UCSD-AML1 (cell line): ENCODE measurements around the gene MRPL40.

ENCODE experiments used
- DNase-seq: peaks from one replicate; lab custom pipeline; 2025; ENCODE audit not compliant: unreplicated experiment; lab: John Stamatoyannopoulos, UW

Gene MRPL40

DNA sequence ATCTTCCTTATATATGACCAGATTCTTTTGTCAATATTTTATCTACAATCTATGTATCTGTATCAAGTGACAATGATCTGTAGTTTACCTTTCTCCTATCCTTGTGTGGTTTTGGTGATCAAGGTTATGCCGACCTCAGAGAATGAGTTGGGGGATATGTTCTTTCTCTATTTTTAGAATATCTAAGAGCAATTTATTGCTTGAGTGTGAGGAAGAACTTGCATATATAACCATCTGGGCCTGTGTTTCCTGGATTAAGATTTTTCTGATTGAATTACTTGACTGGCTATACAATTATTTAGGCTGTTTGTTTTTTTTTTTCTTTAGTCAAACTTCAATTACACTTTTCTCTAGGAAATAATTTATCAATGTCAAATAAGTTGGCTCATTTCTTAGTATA, 29.2 kb downstream of the MRPL40 start:
- DNase-seq = no peak

DNA sequence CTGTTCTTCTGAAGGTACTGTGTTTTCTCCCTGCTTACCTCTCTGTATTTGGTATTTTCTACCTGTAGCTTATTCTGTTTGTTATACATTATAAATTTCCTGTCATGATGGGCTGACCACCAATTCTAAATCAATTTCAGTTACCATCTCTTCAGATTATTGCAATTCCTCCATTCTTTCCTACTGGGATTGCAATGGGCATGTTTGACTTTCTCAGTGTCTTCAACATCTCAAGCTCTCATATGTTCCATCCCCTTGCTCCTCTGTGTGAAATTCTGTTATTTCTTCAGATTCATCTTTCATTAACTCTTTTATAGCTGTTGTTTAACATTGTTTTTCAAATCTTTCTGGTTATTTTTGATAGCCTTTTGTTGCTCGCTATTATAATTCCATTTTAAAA, 30.7 kb downstream of the MRPL40 start:
- no peak for DNase-seq

DNA sequence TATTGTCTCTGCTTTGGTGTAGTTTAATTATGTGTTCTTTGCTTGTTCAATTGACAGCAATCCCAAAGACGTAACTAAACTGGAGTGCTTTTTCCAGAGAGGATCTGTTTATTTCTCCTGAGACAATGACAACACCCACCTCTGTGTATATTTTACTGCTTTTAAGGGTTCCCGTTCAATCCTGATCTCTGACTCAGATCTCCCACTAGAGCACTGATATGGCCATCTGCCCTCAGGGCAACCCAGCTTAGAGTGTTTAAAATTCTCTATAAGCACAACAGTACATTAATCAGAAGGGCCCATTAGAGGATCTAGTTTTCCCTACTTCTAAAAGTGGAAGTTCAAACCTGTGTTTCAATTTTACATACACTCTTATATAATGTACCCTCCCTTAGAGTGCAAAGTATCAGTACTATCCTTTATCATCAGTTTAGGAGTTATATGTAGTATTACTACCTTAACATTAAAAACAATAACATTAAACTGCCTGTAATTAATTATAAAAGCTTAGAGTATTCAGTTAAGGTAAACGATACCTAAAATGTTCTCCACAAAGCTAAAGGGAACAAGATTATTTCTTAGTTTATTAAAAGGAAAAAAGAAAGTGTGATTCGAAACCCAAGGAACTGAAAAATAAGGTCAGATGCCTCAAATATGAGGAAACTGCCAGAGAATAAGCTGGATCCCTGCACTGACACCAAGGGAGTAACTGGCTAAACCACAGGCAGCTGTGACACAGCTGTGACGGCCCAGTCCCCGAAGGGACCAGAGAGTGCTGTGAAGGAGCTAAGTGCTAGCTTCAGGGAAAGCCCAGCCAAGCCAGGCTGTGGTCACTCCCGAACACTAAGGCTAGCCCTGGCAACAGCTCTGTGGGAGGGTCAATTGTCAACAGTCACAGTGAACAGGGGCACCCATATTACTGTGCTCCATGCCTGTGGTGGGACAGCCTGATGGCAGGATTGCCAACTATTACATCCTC, 31.4 kb downstream of the MRPL40 start:
- no peak for DNase-seq

- DNase-seq = no peak
Measured at GRCh38 chr22:19464546-19464945, 32.2 kb downstream of the MRPL40 start.

GRCh38 chr22:19464975-19465374, 32.6 kb downstream of the MRPL40 start:
- no peak for DNase-seq

- no peak for DNase-seq
Measured at GRCh38 chr22:19466126-19466716, 33.9 kb downstream of the MRPL40 start.

- no peak for DNase-seq
Measured at GRCh38 chr22:19466848-19467752, 34.8 kb downstream of the MRPL40 start.

DNA sequence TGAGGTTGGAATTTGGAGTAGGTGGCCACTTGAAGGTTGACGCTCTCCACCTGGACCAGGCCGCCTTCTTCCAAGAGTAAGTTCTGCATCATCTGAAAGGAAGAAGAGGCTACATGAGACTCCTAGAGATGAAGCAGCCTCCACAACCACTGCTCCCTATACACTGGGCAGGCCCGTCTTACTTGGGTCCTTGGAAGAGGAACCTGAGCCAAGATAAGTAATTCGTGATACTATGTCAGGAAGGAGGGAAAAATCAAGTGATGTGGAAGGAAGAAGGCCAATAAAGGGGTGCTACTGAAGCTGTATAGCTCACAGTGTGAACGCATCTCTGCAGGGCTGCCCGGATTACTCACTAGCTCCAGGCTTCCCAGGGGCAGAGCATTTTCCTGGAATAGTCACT, 35.6 kb downstream of the MRPL40 start:
- no peak for DNase-seq

GRCh38 chr22:19469421-19469820, 37.1 kb downstream of the MRPL40 start:
- no peak for DNase-seq

GRCh38 chr22:19470010-19470409, 37.7 kb downstream of the MRPL40 start:
- DNase-seq = no peak

- DNase-seq = no peak
Measured at GRCh38 chr22:19471572-19471971, 39.2 kb downstream of the MRPL40 start.

DNA sequence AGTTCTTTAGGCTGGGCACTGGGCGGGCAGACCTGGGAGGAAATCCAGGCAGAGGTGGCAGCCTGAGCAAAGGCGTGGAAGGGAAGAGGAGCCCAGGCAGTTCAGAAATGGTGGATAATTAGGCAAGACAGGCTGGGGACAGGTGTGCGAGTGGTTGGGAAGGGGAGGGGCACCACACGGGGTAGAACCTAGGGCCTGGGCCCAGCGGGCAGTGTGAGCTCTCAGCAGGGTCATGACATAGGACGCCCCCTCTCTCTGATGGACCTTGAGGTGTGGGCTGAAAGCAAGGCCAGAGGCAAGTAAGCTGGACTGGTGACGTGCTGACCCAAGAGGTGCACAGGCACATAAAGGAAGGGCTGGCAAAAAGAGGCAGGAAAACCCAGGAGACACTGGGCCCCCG, 39.9 kb downstream of the MRPL40 start:
- DNase-seq = no peak

DNA sequence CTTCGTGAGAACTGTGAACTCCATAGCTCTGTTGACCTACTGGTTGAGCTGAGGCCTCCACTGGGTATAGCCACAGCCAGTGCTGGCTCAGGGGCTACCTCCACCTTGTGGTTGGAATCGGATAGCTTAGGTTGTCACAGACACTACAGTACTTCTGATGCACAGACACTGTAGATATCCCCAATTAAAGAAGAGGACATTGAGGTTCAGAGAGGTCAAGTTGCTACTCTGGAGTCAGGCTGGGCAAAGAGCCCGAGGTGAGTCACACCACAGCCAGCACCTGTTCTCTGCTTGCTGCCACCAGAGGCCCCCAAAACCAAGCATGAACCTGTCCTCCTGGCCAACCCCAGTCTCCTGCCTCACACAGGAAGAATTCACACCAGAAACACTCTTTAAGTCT, 41.2 kb downstream of the MRPL40 start:
- DNase-seq = no peak

GRCh38 chr22:19476023-19476422, 43.7 kb downstream of the MRPL40 start:
- no peak for DNase-seq

- no peak for DNase-seq
Measured at GRCh38 chr22:19477321-19478044, 45.1 kb downstream of the MRPL40 start.

- no peak for DNase-seq
Measured at GRCh38 chr22:19478045-19478900, 45.9 kb downstream of the MRPL40 start.

GRCh38 chr22:19478901-19479354, 46.6 kb downstream of the MRPL40 start, which contains the start of gene UFD1:
UFD1 (minus strand) TSS chr22:19479193; CDS start chr22:19479085, 108 bp downstream.
- peak; percentile 79 for DNase-seq

DNA sequence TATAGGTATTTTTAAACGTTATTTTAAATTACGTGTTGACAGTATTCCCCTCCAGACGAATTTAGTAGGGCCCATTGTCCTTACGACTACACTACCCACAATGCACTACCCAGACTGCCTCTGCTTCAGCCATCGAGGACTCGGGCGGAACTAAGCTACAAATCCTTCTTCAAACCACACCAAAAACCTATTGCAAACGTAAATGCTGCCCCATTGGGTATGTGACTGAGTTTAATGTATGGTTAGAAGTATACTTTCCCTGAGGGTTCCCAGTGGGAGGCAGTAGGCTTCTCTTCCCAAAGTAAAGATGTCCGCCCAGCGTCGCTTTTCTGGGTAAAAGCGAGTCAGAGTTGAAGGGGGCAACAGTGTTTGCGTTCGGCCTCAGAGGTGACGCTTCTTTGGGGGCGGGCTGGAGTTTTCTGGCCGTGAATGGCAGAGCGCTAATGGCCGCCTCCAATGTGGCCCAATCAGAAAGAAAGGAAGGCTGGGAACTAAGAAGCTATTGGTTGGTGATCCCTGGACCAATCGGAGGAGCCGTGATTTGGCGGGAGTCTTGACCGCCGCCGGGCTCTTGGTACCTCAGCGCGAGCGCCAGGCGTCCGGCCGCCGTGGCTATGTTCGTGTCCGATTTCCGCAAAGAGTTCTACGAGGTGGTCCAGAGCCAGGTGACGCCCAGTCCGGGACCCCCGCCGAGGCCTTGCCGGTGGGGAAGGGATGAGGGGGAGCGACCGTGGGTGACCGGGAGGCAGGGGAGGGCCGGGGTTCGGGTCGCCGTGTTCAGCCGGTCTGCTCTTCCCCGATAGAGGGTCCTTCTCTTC, 47.2 kb downstream of the MRPL40 start, which contains the start of gene CDC45:
Gene CDC45, plus strand, starts transcription at position 566 of the 818 bp plus-strand sequence. Its CDS starts 49 bp downstream, at position 615.
- DNase-seq = peak; percentile 94

DNA sequence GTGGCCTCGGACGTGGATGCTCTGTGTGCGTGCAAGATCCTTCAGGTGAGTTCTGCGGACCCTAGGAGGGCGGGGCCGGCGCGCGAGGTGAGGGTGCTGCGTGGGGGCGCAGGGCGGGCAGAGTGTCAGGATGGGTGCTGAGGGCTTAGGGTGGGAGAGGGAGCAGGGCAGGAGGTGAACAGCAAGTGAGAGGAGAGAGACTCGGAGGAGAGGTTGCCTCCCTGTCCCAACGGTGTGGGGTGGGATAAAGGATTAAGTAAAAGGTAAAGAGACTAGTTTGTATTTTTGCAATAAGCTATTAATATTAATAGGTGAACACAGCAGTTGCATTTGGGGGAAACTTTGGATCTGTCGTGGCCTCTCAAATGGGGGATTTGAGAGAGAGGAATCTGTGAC, 47.8 kb downstream of the MRPL40 start:
- DNase-seq = no peak
